ENCODE measurements around the gene SLC27A6.
A peak's percentile ranks its signal among the peaks of the same experiment; 100 is the strongest.
"Not testable (repeated sequence)": the region's sequence is repeated elsewhere in the genome, so short reads cannot be mapped to it uniquely, and the experiment has no call there.

SLC27A6 gene

DNA sequence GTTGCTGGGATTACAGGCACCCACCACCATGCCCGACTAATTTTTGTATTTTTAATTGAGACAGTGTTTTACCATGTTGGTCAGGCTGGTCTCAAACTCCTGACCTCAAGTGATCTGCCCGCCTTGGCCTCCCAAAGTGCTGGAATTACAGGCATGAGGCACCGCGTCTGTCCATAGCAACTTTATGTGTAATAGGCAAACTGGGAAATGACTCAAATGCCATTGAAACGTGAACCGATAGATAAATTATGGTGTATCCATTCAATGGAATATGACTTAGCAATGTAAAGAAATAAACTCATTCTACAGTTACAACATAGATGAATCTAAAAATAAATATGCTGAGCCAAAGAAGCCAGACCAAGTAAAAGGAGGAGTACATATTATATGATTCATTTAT, 14.0 kb upstream of the SLC27A6 start:
- H3K9me3 ChIP-seq (ENCODE audit: control insufficient read depth in 5 of 5, low read length in 5 of 5); H3K27ac ChIP-seq (ENCODE audit: low read depth, low read length); H3K36me3 ChIP-seq (ENCODE audit: control insufficient read depth in 5 of 5, insufficient read depth in 5 of 5, low read length in 5 of 5); H3K4me1 ChIP-seq (ENCODE audit: control insufficient read depth in 5 of 5, insufficient read depth in 5 of 5, low read length in 5 of 5); H3K9ac ChIP-seq (ENCODE audit: low read length in 5 of 5); H3K4me3 ChIP-seq (ENCODE audit: low read depth in 1 of 5, low read length in 5 of 5); H3K27me3 ChIP-seq (ENCODE audit: control insufficient read depth in 5 of 5, insufficient read depth in 4 of 5, low read length in 5 of 5): not testable (repeated sequence)

DNA sequence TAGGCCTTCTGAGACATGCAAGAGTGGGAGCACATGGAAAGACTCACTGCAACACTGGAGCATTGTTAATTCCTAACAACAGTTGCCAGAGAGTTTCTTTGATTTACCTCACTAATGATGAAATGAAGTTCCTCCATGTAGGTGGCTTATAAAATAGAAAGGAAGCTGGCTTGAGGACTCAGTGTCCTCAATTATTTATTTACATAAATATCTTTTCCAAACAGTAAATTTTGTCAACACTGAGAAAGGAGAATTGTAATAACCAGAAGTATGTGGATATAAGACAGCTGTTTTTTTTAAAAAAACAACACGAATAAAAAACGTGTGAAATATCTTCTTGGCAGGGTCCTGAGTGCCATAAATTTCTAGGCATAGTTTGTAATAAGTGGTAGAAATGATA, 9.1 kb upstream of the SLC27A6 start:
- H3K27ac ChIP-seq (ENCODE audit: low read depth, low read length), result no peak overlapping the region
- no peak overlapping the region for H3K9ac ChIP-seq (ENCODE audit: low read length in 5 of 5)
- peaks cover 0 to 7% (median 0%) of the 10 kb centered on the region in 5 donors for H3K9me3 ChIP-seq (ENCODE audit: control insufficient read depth in 5 of 5, low read length in 5 of 5)
- H3K36me3 ChIP-seq (ENCODE audit: control insufficient read depth in 5 of 5, insufficient read depth in 5 of 5, low read length in 5 of 5), result no peaks in the 10 kb centered on the region
- H3K27me3 ChIP-seq (ENCODE audit: control insufficient read depth in 5 of 5, insufficient read depth in 4 of 5, low read length in 5 of 5), result no peaks in the 10 kb centered on the region
- no peak overlapping the region for H3K4me3 ChIP-seq (ENCODE audit: low read depth in 1 of 5, low read length in 5 of 5)
- H3K4me1 ChIP-seq (ENCODE audit: control insufficient read depth in 5 of 5, insufficient read depth in 5 of 5, low read length in 5 of 5), result no peaks in the 10 kb centered on the region

- Histone ChIP-seq H3K4me1 (ENCODE audit: control insufficient read depth in 5 of 5, insufficient read depth in 5 of 5, low read length in 5 of 5) (peaks cover 2 to 11% (median 10%) of the 10 kb centered on the region in 5 donors), H3K9ac (ENCODE audit: low read length in 5 of 5) (no peak overlapping the region), H3K27me3 (ENCODE audit: control insufficient read depth in 5 of 5, insufficient read depth in 4 of 5, low read length in 5 of 5) (peaks cover 0 to 11% (median 8%) of the 10 kb centered on the region in 5 donors), H3K36me3 (ENCODE audit: control insufficient read depth in 5 of 5, insufficient read depth in 5 of 5, low read length in 5 of 5) (no peaks in the 10 kb centered on the region), H3K9me3 (ENCODE audit: control insufficient read depth in 5 of 5, low read length in 5 of 5) (peaks cover 0 to 7% (median 0%) of the 10 kb centered on the region in 5 donors), H3K4me3 (ENCODE audit: low read depth in 1 of 5, low read length in 5 of 5) (no peak overlapping the region), H3K27ac (ENCODE audit: low read depth, low read length) (no peak overlapping the region)
Measured at GRCh38 chr5:128962211-128962610, 3.1 kb upstream of the SLC27A6 start.

DNA sequence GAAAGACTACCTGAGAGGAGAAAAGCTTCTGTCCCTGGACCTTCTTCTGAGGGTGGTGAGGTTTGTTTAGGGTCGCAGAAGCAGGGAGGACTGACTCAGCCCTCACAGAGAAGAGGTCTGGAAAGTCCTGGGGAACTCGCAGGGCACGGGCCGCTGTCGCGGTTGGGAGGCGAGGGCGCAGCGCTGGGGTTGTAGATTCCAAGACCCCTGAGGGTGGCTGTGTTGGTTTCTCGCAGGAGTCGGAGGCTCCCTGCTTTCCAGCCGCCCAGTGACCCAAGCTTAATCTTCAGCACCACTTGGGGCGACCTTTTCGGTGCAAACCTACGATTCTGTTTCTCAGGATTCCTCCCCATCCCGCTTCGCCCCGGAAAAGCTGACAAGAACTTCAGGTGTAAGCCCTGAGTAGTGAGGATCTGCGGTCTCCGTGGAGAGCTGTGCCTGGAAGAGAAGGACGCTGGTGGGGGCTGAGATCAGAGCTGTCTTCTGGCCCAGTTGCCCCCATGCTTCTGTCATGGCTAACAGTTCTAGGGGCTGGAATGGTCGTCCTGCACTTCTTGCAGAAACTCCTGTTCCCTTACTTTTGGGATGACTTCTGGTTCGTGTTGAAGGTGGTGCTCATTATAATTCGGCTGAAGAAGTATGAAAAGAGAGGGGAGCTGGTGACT, 482 bp downstream of the SLC27A6 start:
- H3K4me1 ChIP-seq (ENCODE audit: control insufficient read depth in 5 of 5, insufficient read depth in 5 of 5, low read length in 5 of 5), result peaks cover 2 to 11% (median 10%) of the 10 kb centered on the region in 5 donors
- H3K27ac ChIP-seq (ENCODE audit: low read depth, low read length), result no peak overlapping the region
- peaks cover 0 to 11% (median 8%) of the 10 kb centered on the region in 5 donors for H3K27me3 ChIP-seq (ENCODE audit: control insufficient read depth in 5 of 5, insufficient read depth in 4 of 5, low read length in 5 of 5)
- peaks cover 0 to 5% (median 0%) of the 10 kb centered on the region in 5 donors for H3K9me3 ChIP-seq (ENCODE audit: control insufficient read depth in 5 of 5, low read length in 5 of 5)
- peak overlapping the region in 1 of 5 donors; percentile 62 for H3K9ac ChIP-seq (ENCODE audit: low read length in 5 of 5)
- no peaks in the 10 kb centered on the region for H3K36me3 ChIP-seq (ENCODE audit: control insufficient read depth in 5 of 5, insufficient read depth in 5 of 5, low read length in 5 of 5)
- H3K4me3 ChIP-seq (ENCODE audit: low read depth in 1 of 5, low read length in 5 of 5), result peak overlapping the region; percentile 38 to 75 (median 56)

GRCh38 chr5:128966375-128966774, 1.1 kb downstream of the SLC27A6 start:
- Histone ChIP-seq H3K4me1 (ENCODE audit: control insufficient read depth in 5 of 5, insufficient read depth in 5 of 5, low read length in 5 of 5) (peaks cover 2 to 11% (median 10%) of the 10 kb centered on the region in 5 donors), H3K27ac (ENCODE audit: low read depth, low read length) (no peak overlapping the region), H3K36me3 (ENCODE audit: control insufficient read depth in 5 of 5, insufficient read depth in 5 of 5, low read length in 5 of 5) (no peaks in the 10 kb centered on the region), H3K4me3 (ENCODE audit: low read depth in 1 of 5, low read length in 5 of 5) (no peak overlapping the region), H3K9me3 (ENCODE audit: control insufficient read depth in 5 of 5, low read length in 5 of 5) (peaks cover 0 to 2% (median 0%) of the 10 kb centered on the region in 5 donors), H3K9ac (ENCODE audit: low read length in 5 of 5) (no peak overlapping the region), H3K27me3 (ENCODE audit: control insufficient read depth in 5 of 5, insufficient read depth in 4 of 5, low read length in 5 of 5) (peaks cover 0 to 11% (median 8%) of the 10 kb centered on the region in 5 donors)

GRCh38 chr5:128966846-128967245, 1.6 kb downstream of the SLC27A6 start:
- Histone ChIP-seq H3K4me3 (ENCODE audit: low read depth in 1 of 5, low read length in 5 of 5) (no peak overlapping the region), H3K36me3 (ENCODE audit: control insufficient read depth in 5 of 5, insufficient read depth in 5 of 5, low read length in 5 of 5) (no peaks in the 10 kb centered on the region), H3K9me3 (ENCODE audit: control insufficient read depth in 5 of 5, low read length in 5 of 5) (peaks cover 0 to 4% (median 2%) of the 10 kb centered on the region in 5 donors), H3K27ac (ENCODE audit: low read depth, low read length) (no peak overlapping the region), H3K9ac (ENCODE audit: low read length in 5 of 5) (no peak overlapping the region), H3K4me1 (ENCODE audit: control insufficient read depth in 5 of 5, insufficient read depth in 5 of 5, low read length in 5 of 5) (peaks cover 2 to 11% (median 10%) of the 10 kb centered on the region in 5 donors), H3K27me3 (ENCODE audit: control insufficient read depth in 5 of 5, insufficient read depth in 4 of 5, low read length in 5 of 5) (peaks cover 0 to 11% (median 8%) of the 10 kb centered on the region in 5 donors)

- Histone ChIP-seq H3K36me3 (ENCODE audit: control insufficient read depth in 5 of 5, insufficient read depth in 5 of 5, low read length in 5 of 5) (no peaks in the 10 kb centered on the region), H3K27ac (ENCODE audit: low read depth, low read length) (no peak overlapping the region), H3K27me3 (ENCODE audit: control insufficient read depth in 5 of 5, insufficient read depth in 4 of 5, low read length in 5 of 5) (no peaks in the 10 kb centered on the region), H3K9ac (ENCODE audit: low read length in 5 of 5) (no peak overlapping the region), H3K4me1 (ENCODE audit: control insufficient read depth in 5 of 5, insufficient read depth in 5 of 5, low read length in 5 of 5) (no peaks in the 10 kb centered on the region), H3K4me3 (ENCODE audit: low read depth in 1 of 5, low read length in 5 of 5) (no peak overlapping the region), H3K9me3 (ENCODE audit: control insufficient read depth in 5 of 5, low read length in 5 of 5) (peaks cover 0 to 4% (median 0%) of the 10 kb centered on the region in 5 donors)
Measured at GRCh38 chr5:128973244-128973643, 8.0 kb downstream of the SLC27A6 start.

GRCh38 chr5:128974567-128974966, 9.3 kb downstream of the SLC27A6 start:
- H3K27ac ChIP-seq (ENCODE audit: low read depth, low read length), result no peak overlapping the region
- H3K4me3 ChIP-seq (ENCODE audit: low read depth in 1 of 5, low read length in 5 of 5), result no peak overlapping the region
- no peaks in the 10 kb centered on the region for H3K36me3 ChIP-seq (ENCODE audit: control insufficient read depth in 5 of 5, insufficient read depth in 5 of 5, low read length in 5 of 5)
- H3K9ac ChIP-seq (ENCODE audit: low read length in 5 of 5), result no peak overlapping the region
- peaks cover 0 to 4% (median 0%) of the 10 kb centered on the region in 5 donors for H3K9me3 ChIP-seq (ENCODE audit: control insufficient read depth in 5 of 5, low read length in 5 of 5)
- no peaks in the 10 kb centered on the region for H3K27me3 ChIP-seq (ENCODE audit: control insufficient read depth in 5 of 5, insufficient read depth in 4 of 5, low read length in 5 of 5)
- no peaks in the 10 kb centered on the region for H3K4me1 ChIP-seq (ENCODE audit: control insufficient read depth in 5 of 5, insufficient read depth in 5 of 5, low read length in 5 of 5)

- no peaks in the 10 kb centered on the region for H3K4me1 ChIP-seq (ENCODE audit: control insufficient read depth in 5 of 5, insufficient read depth in 5 of 5, low read length in 5 of 5)
- H3K36me3 ChIP-seq (ENCODE audit: control insufficient read depth in 5 of 5, insufficient read depth in 5 of 5, low read length in 5 of 5), result no peaks in the 10 kb centered on the region
- H3K4me3 ChIP-seq (ENCODE audit: low read depth in 1 of 5, low read length in 5 of 5), result no peak overlapping the region
- no peak overlapping the region for H3K27ac ChIP-seq (ENCODE audit: low read depth, low read length)
- no peaks in the 10 kb centered on the region for H3K27me3 ChIP-seq (ENCODE audit: control insufficient read depth in 5 of 5, insufficient read depth in 4 of 5, low read length in 5 of 5)
- H3K9ac ChIP-seq (ENCODE audit: low read length in 5 of 5), result no peak overlapping the region
- H3K9me3 ChIP-seq (ENCODE audit: control insufficient read depth in 5 of 5, low read length in 5 of 5), result no peaks in the 10 kb centered on the region
Measured at GRCh38 chr5:128979761-128980160, 14.5 kb downstream of the SLC27A6 start.

GRCh38 chr5:128980917-128981316, 15.6 kb downstream of the SLC27A6 start:
- no peaks in the 10 kb centered on the region for H3K4me1 ChIP-seq (ENCODE audit: control insufficient read depth in 5 of 5, insufficient read depth in 5 of 5, low read length in 5 of 5)
- no peak overlapping the region for H3K9ac ChIP-seq (ENCODE audit: low read length in 5 of 5)
- no peak overlapping the region for H3K4me3 ChIP-seq (ENCODE audit: low read depth in 1 of 5, low read length in 5 of 5)
- H3K27me3 ChIP-seq (ENCODE audit: control insufficient read depth in 5 of 5, insufficient read depth in 4 of 5, low read length in 5 of 5), result no peaks in the 10 kb centered on the region
- H3K9me3 ChIP-seq (ENCODE audit: control insufficient read depth in 5 of 5, low read length in 5 of 5), result no peaks in the 10 kb centered on the region
- H3K36me3 ChIP-seq (ENCODE audit: control insufficient read depth in 5 of 5, insufficient read depth in 5 of 5, low read length in 5 of 5), result no peaks in the 10 kb centered on the region
- H3K27ac ChIP-seq (ENCODE audit: low read depth, low read length), result no peak overlapping the region
